Right atrium auricular region (tissue), 2 donors: ENCODE results near the gene IER5L. TPM values are rescaled to one million over a fixed set of nuclear protein-coding genes. Genes with fewer than 3 reads are reported as not detected.

Experiments used
- DNase-seq: peaks from one replicate; pipeline ENCODE4 v3.0.0-alpha.2; 2019; ENCODE audit warnings: low spot score
- H3K27ac ChIP-seq, 2 donors: fragments of 200-600 bp; sonication (generic); 1 replicate in 1 of 2; 2 replicates in 1 of 2; pipeline ENCODE4 v1.5.1; 2016 to 2019
- H3K27me3 ChIP-seq, 2 donors: fragments of 200-600 bp; sonication (generic); one replicate each; pipeline versions ENCODE4 v1.5.1 to v1.6.0; 2017 to 2019
- H3K36me3 ChIP-seq: fragments of 200-600 bp; sonication (generic); one replicate; pipeline ENCODE4 v1.5.1; 2016
- H3K4me1 ChIP-seq, 2 donors: fragments of 200-600 bp; sonication (generic); one replicate each; pipeline versions ENCODE4 v1.5.1 to v1.6.0; 2017 to 2019
- H3K4me3 ChIP-seq, 2 donors: fragments of 200-600 bp; sonication (generic); 1 replicate in 1 of 2; 2 replicates in 1 of 2; pipeline ENCODE4 v1.5.1; 2017 to 2019; ENCODE audit warnings: mild to moderate bottlenecking in 1 of 2, moderate library complexity in 1 of 2
- H3K9me3 ChIP-seq, 2 donors: fragments of 200-600 bp; sonication (generic); one replicate each; pipeline ENCODE4 v1.5.1; 2019
- total RNA-seq, 2 donors: library from RNA; depleted of rRNA; stranded (reverse); fragments of >200 nt; gene quantifications; one replicate each; pipeline ENCODE4 v1.1.0, GENCODE V29; 2016
- TF ChIP-seq, protein P1 (sequence below), 2 donors: fragments of 200-600 bp; sonication (generic); IDR thresholded peaks; one replicate each; pipeline ENCODE4 v1.5.1; 2019; ENCODE audit warnings: antibody characterized with exemption in 2 of 2

The IER5L gene
- total RNA-seq, 2 donors from 2014 or later: 5.5 to 11.6 TPM

- TF ChIP-seq, protein P1, sequence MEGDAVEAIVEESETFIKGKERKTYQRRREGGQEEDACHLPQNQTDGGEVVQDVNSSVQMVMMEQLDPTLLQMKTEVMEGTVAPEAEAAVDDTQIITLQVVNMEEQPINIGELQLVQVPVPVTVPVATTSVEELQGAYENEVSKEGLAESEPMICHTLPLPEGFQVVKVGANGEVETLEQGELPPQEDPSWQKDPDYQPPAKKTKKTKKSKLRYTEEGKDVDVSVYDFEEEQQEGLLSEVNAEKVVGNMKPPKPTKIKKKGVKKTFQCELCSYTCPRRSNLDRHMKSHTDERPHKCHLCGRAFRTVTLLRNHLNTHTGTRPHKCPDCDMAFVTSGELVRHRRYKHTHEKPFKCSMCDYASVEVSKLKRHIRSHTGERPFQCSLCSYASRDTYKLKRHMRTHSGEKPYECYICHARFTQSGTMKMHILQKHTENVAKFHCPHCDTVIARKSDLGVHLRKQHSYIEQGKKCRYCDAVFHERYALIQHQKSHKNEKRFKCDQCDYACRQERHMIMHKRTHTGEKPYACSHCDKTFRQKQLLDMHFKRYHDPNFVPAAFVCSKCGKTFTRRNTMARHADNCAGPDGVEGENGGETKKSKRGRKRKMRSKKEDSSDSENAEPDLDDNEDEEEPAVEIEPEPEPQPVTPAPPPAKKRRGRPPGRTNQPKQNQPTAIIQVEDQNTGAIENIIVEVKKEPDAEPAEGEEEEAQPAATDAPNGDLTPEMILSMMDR (IDR thresholded peaks at IDR 0.05): no peak
- Histone ChIP-seq H3K27me3 (no peaks in the 10 kb centered on the region), H3K4me1 (no peaks in the 10 kb centered on the region), H3K9me3 (no peaks in the 10 kb centered on the region), H3K36me3 (no peaks in the 10 kb centered on the region), H3K27ac (no peak overlapping the region), H3K4me3 (no peak overlapping the region)
- DNase-seq: no peak
Measured at GRCh38 chr9:129209109-129209508, 31.0 kb upstream of the IER5L start.

- H3K9me3 ChIP-seq: no peaks in the 10 kb centered on the region
- TF ChIP-seq, protein P1 (IDR thresholded peaks at IDR 0.05): no peak
- no peak overlapping the region for H3K4me3 ChIP-seq
- H3K4me1 ChIP-seq: peaks cover 0 to 1% of the 10 kb centered on the region in 2 donors
- DNase-seq: no peak
- no peaks in the 10 kb centered on the region for H3K36me3 ChIP-seq
- no peak overlapping the region for H3K27ac ChIP-seq
- H3K27me3 ChIP-seq: no peaks in the 10 kb centered on the region
Measured at GRCh38 chr9:129208207-129209032, 30.4 kb upstream of the IER5L start.

GRCh38 chr9:129206905-129207304 is 28.8 kb upstream of the IER5L start:
- no peak overlapping the region for H3K27ac ChIP-seq
- H3K4me1 ChIP-seq: peaks cover 0 to 6% of the 10 kb centered on the region in 2 donors
- TF ChIP-seq, protein P1 (IDR thresholded peaks at IDR 0.05): no peak
- no peak for DNase-seq
- no peaks in the 10 kb centered on the region for H3K36me3 ChIP-seq
- H3K27me3 ChIP-seq: no peaks in the 10 kb centered on the region
- no peaks in the 10 kb centered on the region for H3K9me3 ChIP-seq
- no peak overlapping the region for H3K4me3 ChIP-seq

GRCh38 chr9:129206401-129206800 is 28.3 kb upstream of the IER5L start:
- peaks cover 0 to 6% of the 10 kb centered on the region in 2 donors for H3K4me1 ChIP-seq
- H3K4me3 ChIP-seq: no peak overlapping the region
- H3K27ac ChIP-seq: no peak overlapping the region
- no peaks in the 10 kb centered on the region for H3K9me3 ChIP-seq
- no peaks in the 10 kb centered on the region for H3K36me3 ChIP-seq
- no peak for DNase-seq
- TF ChIP-seq, protein P1 (IDR thresholded peaks at IDR 0.05): no peak
- H3K27me3 ChIP-seq: no peaks in the 10 kb centered on the region

- no peak for DNase-seq
- Histone ChIP-seq H3K36me3 (no peaks in the 10 kb centered on the region), H3K27me3 (no peaks in the 10 kb centered on the region), H3K9me3 (no peaks in the 10 kb centered on the region), H3K4me3 (no peak overlapping the region), H3K4me1 (peaks cover 0 to 6% of the 10 kb centered on the region in 2 donors), H3K27ac (no peak overlapping the region)
- TF ChIP-seq, protein P1 (IDR thresholded peaks at IDR 0.05): no peak
Measured at GRCh38 chr9:129204840-129205239, 26.8 kb upstream of the IER5L start.
